Activated T-helper 1 cell treated with anti-CD3 and anti-CD28 coated beads, Interleukin-12 subunit alpha, Interleukin-12 subunit beta, Interleukin-2, Interleukin-4 antibody, amounts not matched to agents 30 ng/mL and 10 ng/mL and 1 ng/mL, durations not matched to agents 14 hours and 24 hours and 36 hours (primary cell): ENCODE measurements around the gene CCNI. TPM values are rescaled to one million over a fixed set of nuclear protein-coding genes. Genes with fewer than 3 reads are reported as not detected.

Experiments
- DNase-seq: peaks from one replicate; pipeline ENCODE4 v3.0.0; 2021; ENCODE audit warnings: low spot score
- H3K27ac Mint-ChIP-seq: one replicate; pipeline ENCODE4 v1.8.0; 2021; ENCODE audit warnings: mild to moderate bottlenecking, mixed read lengths
- H3K27me3 Mint-ChIP-seq: one replicate; pipeline ENCODE4 v1.8.0; 2022; ENCODE audit warnings: mild to moderate bottlenecking, moderate library complexity, mixed read lengths; ENCODE audit not compliant: insufficient read depth
- H3K36me3 Mint-ChIP-seq: one replicate; pipeline ENCODE4 v1.8.0; 2021; ENCODE audit warnings: low read depth, mixed read lengths
- H3K4me1 Mint-ChIP-seq: one replicate; pipeline ENCODE4 v1.8.0; 2021; ENCODE audit warnings: low read depth, mixed read lengths
- H3K4me3 Mint-ChIP-seq: one replicate; pipeline ENCODE4 v1.8.0; 2021; ENCODE audit warnings: mild to moderate bottlenecking, moderate library complexity, mixed read lengths
- H3K9me3 Mint-ChIP-seq: one replicate; pipeline ENCODE4 v1.8.0; 2021; ENCODE audit warnings: mixed read lengths
- intact Hi-C: fragments of 100-400 bp; cut with micrococcal nuclease; formaldehyde crosslinking; loops from one replicate; pipeline ENCODE4 v1.15.1; 2024
- total RNA-seq: library from RNA; stranded (reverse); gene quantifications from 2 replicates; pipeline ENCODE4 v1.2.3, GENCODE V29; 2022

The CCNI gene
- total RNA-seq, 1 donor from 2014 or later: 236 TPM

- no peaks in the 10 kb centered on the region for H3K9me3 Mint-ChIP-seq
- intact Hi-C loops: loop anchor here (1.0 to 5.0 kb wide), 7 partner anchors 34 to 1629 kb away; partner anchors contain the start of genes MRPL1 and SEPTIN11
- peaks cover 51% of the 10 kb centered on the region for H3K4me1 Mint-ChIP-seq
- no peak for DNase-seq
- H3K27me3 Mint-ChIP-seq: peaks cover 4% of the 10 kb centered on the region
- H3K4me3 Mint-ChIP-seq: peak overlapping the region; percentile 35
- H3K36me3 Mint-ChIP-seq: peaks cover 28% of the 10 kb centered on the region
- peak overlapping the region; percentile 71 for H3K27ac Mint-ChIP-seq
Measured at GRCh38 chr4:77028246-77028645, 47.5 kb downstream of the CCNI start.

- Mint-ChIP-seq H3K27ac (peak overlapping the region; percentile 69), H3K36me3 (peaks cover 26% of the 10 kb centered on the region)
- intact Hi-C loops: loop anchor here (1.0 to 5.0 kb wide), 7 partner anchors 12 to 1631 kb away; no protein-coding TSS in a partner anchor
Measured at GRCh38 chr4:77026322-77026704, 49.5 kb downstream of the CCNI start.

GRCh38 chr4:77025643-77026321 is 50.0 kb downstream of the CCNI start:
- H3K4me3 Mint-ChIP-seq: peak overlapping the region; percentile 13
- intact Hi-C loops: loop anchor here (1.0 to 5.0 kb wide), 7 partner anchors 11 to 1632 kb away; no protein-coding TSS in a partner anchor

More at GRCh38 chr4:77026322-77026704, 49.5 kb downstream of the CCNI start:
- H3K4me1 Mint-ChIP-seq: peaks cover 40% of the 10 kb centered on the region
- H3K9me3 Mint-ChIP-seq: no peaks in the 10 kb centered on the region
- DNase-seq: no peak
- peaks cover 4% of the 10 kb centered on the region for H3K27me3 Mint-ChIP-seq
- H3K4me3 Mint-ChIP-seq: peak overlapping the region; percentile 13

GRCh38 chr4:77023920-77024319 is 51.9 kb downstream of the CCNI start:
- Mint-ChIP-seq H3K4me1 (peaks cover 33% of the 10 kb centered on the region), H3K27me3 (peaks cover 2% of the 10 kb centered on the region)

More at GRCh38 chr4:77025643-77026321, 50.0 kb downstream of the CCNI start:
- no peaks in the 10 kb centered on the region for H3K9me3 Mint-ChIP-seq
- peaks cover 36% of the 10 kb centered on the region for H3K4me1 Mint-ChIP-seq
- no peak for DNase-seq
- peaks cover 4% of the 10 kb centered on the region for H3K27me3 Mint-ChIP-seq
- H3K36me3 Mint-ChIP-seq: peaks cover 29% of the 10 kb centered on the region
- H3K27ac Mint-ChIP-seq: peak overlapping the region; percentile 69

GRCh38 chr4:77022560-77023179 is 53.1 kb downstream of the CCNI start:
- Mint-ChIP-seq H3K4me1 (peaks cover 21% of the 10 kb centered on the region), H3K9me3 (no peaks in the 10 kb centered on the region), H3K36me3 (peaks cover 39% of the 10 kb centered on the region), H3K27me3 (peaks cover 5% of the 10 kb centered on the region), H3K27ac (no peak overlapping the region), H3K4me3 (no peak overlapping the region)
- intact Hi-C loops: loop anchor here (2.0 kb wide), 1 partner anchor 16 kb away; no protein-coding TSS in a partner anchor
- DNase-seq: no peak

More at GRCh38 chr4:77023920-77024319, 51.9 kb downstream of the CCNI start:
- Mint-ChIP-seq H3K4me3 (no peak overlapping the region), H3K9me3 (no peaks in the 10 kb centered on the region), H3K27ac (no peak overlapping the region), H3K36me3 (peaks cover 37% of the 10 kb centered on the region)
- DNase-seq: no peak
- intact Hi-C loops: loop anchor here (1.0 to 2.0 kb wide), 2 partner anchors 17 to 719 kb away; no protein-coding TSS in a partner anchor

- H3K4me3 Mint-ChIP-seq: no peak overlapping the region
- H3K4me1 Mint-ChIP-seq: peaks cover 14% of the 10 kb centered on the region
- H3K27ac Mint-ChIP-seq: no peak overlapping the region
- H3K36me3 Mint-ChIP-seq: peaks cover 41% of the 10 kb centered on the region
- no peak for DNase-seq
- H3K27me3 Mint-ChIP-seq: peaks cover 5% of the 10 kb centered on the region
- intact Hi-C loops: loop anchor here (2.0 kb wide), 1 partner anchor 15 kb away; no protein-coding TSS in a partner anchor
- H3K9me3 Mint-ChIP-seq: no peaks in the 10 kb centered on the region
Measured at GRCh38 chr4:77021614-77022089, 54.1 kb downstream of the CCNI start.

- H3K27ac Mint-ChIP-seq: no peak overlapping the region
- no peak overlapping the region for H3K4me3 Mint-ChIP-seq
- intact Hi-C loops: no loop called here
- DNase-seq: no peak
- H3K4me1 Mint-ChIP-seq: peaks cover 8% of the 10 kb centered on the region
- H3K9me3 Mint-ChIP-seq: no peaks in the 10 kb centered on the region
- peaks cover 39% of the 10 kb centered on the region for H3K36me3 Mint-ChIP-seq
- peaks cover 5% of the 10 kb centered on the region for H3K27me3 Mint-ChIP-seq
Measured at GRCh38 chr4:77020017-77020416, 55.8 kb downstream of the CCNI start.

GRCh38 chr4:77015390-77015789 is 60.4 kb downstream of the CCNI start:
- H3K9me3 Mint-ChIP-seq: no peaks in the 10 kb centered on the region
- H3K4me3 Mint-ChIP-seq: peak overlapping the region; percentile 13
- no peak for DNase-seq
- H3K27ac Mint-ChIP-seq: no peak overlapping the region
- peaks cover 29% of the 10 kb centered on the region for H3K4me1 Mint-ChIP-seq
- H3K36me3 Mint-ChIP-seq: peaks cover 30% of the 10 kb centered on the region
- H3K27me3 Mint-ChIP-seq: peaks cover 7% of the 10 kb centered on the region
- intact Hi-C loops: no loop called here

- Mint-ChIP-seq H3K27ac (no peak overlapping the region), H3K27me3 (peaks cover 9% of the 10 kb centered on the region), H3K4me3 (no peak overlapping the region), H3K4me1 (peaks cover 32% of the 10 kb centered on the region), H3K36me3 (peaks cover 26% of the 10 kb centered on the region), H3K9me3 (no peaks in the 10 kb centered on the region)
- intact Hi-C loops: loop anchor here (1.0 kb wide), 1 partner anchor 12 kb away; no protein-coding TSS in a partner anchor
- DNase-seq: no peak
Measured at GRCh38 chr4:77014256-77014655, 61.5 kb downstream of the CCNI start.

GRCh38 chr4:77012726-77013125 is 63.1 kb downstream of the CCNI start:
- Mint-ChIP-seq H3K36me3 (peaks cover 28% of the 10 kb centered on the region), H3K4me1 (peaks cover 46% of the 10 kb centered on the region), H3K4me3 (no peak overlapping the region), H3K9me3 (no peaks in the 10 kb centered on the region), H3K27me3 (peaks cover 10% of the 10 kb centered on the region), H3K27ac (no peak overlapping the region)
- intact Hi-C loops: no loop called here
- DNase-seq: no peak

- Mint-ChIP-seq H3K27ac (no peak overlapping the region), H3K9me3 (no peaks in the 10 kb centered on the region), H3K4me1 (peaks cover 57% of the 10 kb centered on the region), H3K36me3 (peaks cover 23% of the 10 kb centered on the region), H3K27me3 (peaks cover 10% of the 10 kb centered on the region), H3K4me3 (no peak overlapping the region)
- intact Hi-C loops: no loop called here
- no peak for DNase-seq
Measured at GRCh38 chr4:77010841-77011354, 64.9 kb downstream of the CCNI start.

- H3K4me3 Mint-ChIP-seq: no peak overlapping the region
- H3K27ac Mint-ChIP-seq: no peak overlapping the region
- H3K9me3 Mint-ChIP-seq: no peaks in the 10 kb centered on the region
- intact Hi-C loops: no loop called here
- DNase-seq: no peak
- H3K27me3 Mint-ChIP-seq: peaks cover 16% of the 10 kb centered on the region
- peaks cover 45% of the 10 kb centered on the region for H3K4me1 Mint-ChIP-seq
- H3K36me3 Mint-ChIP-seq: peaks cover 16% of the 10 kb centered on the region
Measured at GRCh38 chr4:77009511-77010115, 66.2 kb downstream of the CCNI start.
